Stimulated activated CD4-positive, alpha-beta T cell treated with anti-CD3 and anti-CD28 coated beads, Interleukin-1b, Interleukin-23, amount 100 ng/mL, for 48 hours (primary cell): ENCODE results near the gene IVNS1ABP.
"Not testable (repeated sequence)": the region's sequence is repeated elsewhere in the genome, so short reads cannot be mapped to it uniquely, and the experiment has no call there.

Source experiments
- DNase-seq: peaks from one replicate; pipeline ENCODE4 v3.0.0-alpha.2; 2020

The IVNS1ABP gene

GRCh38 chr1:185291159-185291558 is 25.9 kb downstream of the IVNS1ABP start:
- no peak for DNase-seq

GRCh38 chr1:185289880-185290279 is 27.2 kb downstream of the IVNS1ABP start:
- DNase-seq, result no peak

- no peak for DNase-seq
Observed at GRCh38 chr1:185288435-185288834, 28.6 kb downstream of the IVNS1ABP start.

GRCh38 chr1:185287451-185287850 is 29.6 kb downstream of the IVNS1ABP start:
- no peak for DNase-seq

GRCh38 chr1:185284533-185285276 is 32.3 kb downstream of the IVNS1ABP start:
- peak; percentile 12 for DNase-seq

GRCh38 chr1:185284116-185284515 is 32.9 kb downstream of the IVNS1ABP start:
- no peak for DNase-seq

GRCh38 chr1:185281245-185281644 is 35.8 kb downstream of the IVNS1ABP start:
- no peak for DNase-seq

- DNase-seq, result no peak
Observed at GRCh38 chr1:185280589-185280988, 36.5 kb downstream of the IVNS1ABP start.

- DNase-seq, result no peak
Observed at GRCh38 chr1:185279571-185279970, 37.5 kb downstream of the IVNS1ABP start.

- DNase-seq, result no peak
Observed at GRCh38 chr1:185271921-185272320, 45.1 kb downstream of the IVNS1ABP start.

GRCh38 chr1:185268352-185268751 is 48.7 kb downstream of the IVNS1ABP start:
- no peak for DNase-seq

- no peak for DNase-seq
Observed at GRCh38 chr1:185267701-185268100, 49.3 kb downstream of the IVNS1ABP start.

GRCh38 chr1:185267301-185267700 is 49.7 kb downstream of the IVNS1ABP start:
- no peak for DNase-seq

- DNase-seq, result no peak
Observed at GRCh38 chr1:185265314-185265713, 51.7 kb downstream of the IVNS1ABP start.

GRCh38 chr1:185263780-185264179 is 53.3 kb downstream of the IVNS1ABP start:
- no peak for DNase-seq

- no peak for DNase-seq
Observed at GRCh38 chr1:185263292-185263691, 53.8 kb downstream of the IVNS1ABP start.

GRCh38 chr1:185262151-185262550 is 54.9 kb downstream of the IVNS1ABP start:
- DNase-seq, result no peak

- no peak for DNase-seq
Observed at GRCh38 chr1:185260611-185261010, 56.4 kb downstream of the IVNS1ABP start.

GRCh38 chr1:185258676-185259075 is 58.4 kb downstream of the IVNS1ABP start:
- DNase-seq, result no peak

- no peak for DNase-seq
Observed at GRCh38 chr1:185257950-185258208, 59.2 kb downstream of the IVNS1ABP start.

- DNase-seq, result not testable (repeated sequence)
Observed at GRCh38 chr1:185257116-185257949, 59.7 kb downstream of the IVNS1ABP start.

- DNase-seq, result not testable (repeated sequence)
Observed at GRCh38 chr1:185255595-185255994, 61.4 kb downstream of the IVNS1ABP start.

- not testable (repeated sequence) for DNase-seq
Observed at GRCh38 chr1:185252404-185252803, 64.6 kb downstream of the IVNS1ABP start.

GRCh38 chr1:185251928-185252327 is 65.1 kb downstream of the IVNS1ABP start:
- DNase-seq, result not testable (repeated sequence)
